Caco-2 (cell line): Measurements from ENCODE around the gene KRTAP27-1. TPM values are rescaled to one million over a fixed set of nuclear protein-coding genes. Genes with fewer than 3 reads are reported as not detected.

Experiments
- BruUV-seq: library from RNA; stranded (reverse); fragments of 400-500 nt; replicated peaks from 2 replicates; lab custom pipeline; 2021; lab: Mats Ljungman, UMichigan
- CTCF ChIA-PET: fragments of 300-600 bp; sonication (Branson Sonifier 250); formaldehyde crosslinking; loops from one replicate; lab custom pipeline; 2022; ENCODE audit warnings: antibody characterized with exemption; lab: Charles Lee
- POLR2A ChIA-PET: fragments of 300-600 bp; sonication (Branson Sonifier 250); formaldehyde crosslinking; loops from one replicate; lab custom pipeline; 2022; ENCODE audit warnings: antibody characterized with exemption; lab: Charles Lee
- DNase-seq, 2 experiments: peaks; one replicate each; pipeline versions ENCODE4 v3.0.0 to v3.0.0-alpha.2; 2020 to 2022
- H3K27me3 ChIP-seq: replicated peaks from 2 replicates; pipeline ENCODE4 v1.6.0; 2011; ENCODE audit warnings: low read length; ENCODE audit not compliant: control insufficient read depth, insufficient read depth
- H3K36me3 ChIP-seq: 2 replicates; pipeline ENCODE4 v1.5.1; 2011; ENCODE audit warnings: low read length; ENCODE audit not compliant: control insufficient read depth, insufficient read depth
- H3K4me1 ChIP-seq: fragments of 250-450 bp; sonication (Bioruptor Pico); 2 replicates; pipeline ENCODE4 v1.5.1; 2020; ENCODE audit warnings: mild to moderate bottlenecking
- H3K4me3 ChIP-seq: 2 replicates; pipeline ENCODE4 v1.5.1; 2011; ENCODE audit warnings: low read depth, mild to moderate bottlenecking, control low read depth, low read length
- H3K9me3 ChIP-seq: fragments of 250-450 bp; sonication (Bioruptor Pico); 2 replicates; pipeline ENCODE4 v1.5.1; 2020; ENCODE audit warnings: mild to moderate bottlenecking, moderate library complexity
- H3K27ac Mint-ChIP-seq: one replicate; pipeline ENCODE4 v1.8.0; 2022; ENCODE audit warnings: mixed read lengths; ENCODE audit not compliant: unreplicated experiment
- H3K27me3 Mint-ChIP-seq: one replicate; pipeline ENCODE4 v1.8.0; 2022; ENCODE audit warnings: mixed read lengths; ENCODE audit not compliant: insufficient read depth, unreplicated experiment
- H3K36me3 Mint-ChIP-seq: one replicate; pipeline ENCODE4 v1.8.0; 2022; ENCODE audit warnings: mild to moderate bottlenecking, mixed read lengths; ENCODE audit not compliant: insufficient read depth, unreplicated experiment
- H3K4me1 Mint-ChIP-seq: one replicate; pipeline ENCODE4 v1.8.0; 2022; ENCODE audit warnings: low read depth, mixed read lengths; ENCODE audit not compliant: unreplicated experiment
- H3K4me3 Mint-ChIP-seq: one replicate; pipeline ENCODE4 v1.8.0; 2022; ENCODE audit warnings: mild to moderate bottlenecking, moderate library complexity, mixed read lengths; ENCODE audit not compliant: unreplicated experiment
- H3K9me3 Mint-ChIP-seq: one replicate; pipeline ENCODE4 v1.8.0; 2022; ENCODE audit warnings: mixed read lengths; ENCODE audit not compliant: unreplicated experiment
- intact Hi-C: fragments of 100-400 bp; cut with micrococcal nuclease; formaldehyde crosslinking; loops from one replicate; pipeline ENCODE4 v1.10.0; 2022; ENCODE audit not compliant: unreplicated experiment
- total RNA-seq: library from RNA; stranded (reverse); gene quantifications from 2 replicates; pipeline ENCODE4 v1.2.3, GENCODE V29; 2022
- TF ChIP-seq, protein P1 (sequence below), 2 experiments: fragments of 200-600 bp in 1 of 2; IDR thresholded peaks; 1 replicate in 1 of 2; 2 replicates in 1 of 2; pipeline versions ENCODE4 v1.5.1 to v1.8.0; 2011 to 2022; ENCODE audit warnings: antibody characterized with exemption in 1 of 2, control low read depth in 1 of 2, inconsistent platforms in 1 of 2, low read depth in 1 of 2, low read length in 1 of 2, mild to moderate bottlenecking in 1 of 2, moderate library complexity in 1 of 2; ENCODE audit not compliant: insufficient read depth in 1 of 2, severe bottlenecking in 1 of 2, unreplicated experiment in 1 of 2

KRTAP27-1 gene
- total RNA-seq, 1 experiment from 2014 or later, result not detected

DNA sequence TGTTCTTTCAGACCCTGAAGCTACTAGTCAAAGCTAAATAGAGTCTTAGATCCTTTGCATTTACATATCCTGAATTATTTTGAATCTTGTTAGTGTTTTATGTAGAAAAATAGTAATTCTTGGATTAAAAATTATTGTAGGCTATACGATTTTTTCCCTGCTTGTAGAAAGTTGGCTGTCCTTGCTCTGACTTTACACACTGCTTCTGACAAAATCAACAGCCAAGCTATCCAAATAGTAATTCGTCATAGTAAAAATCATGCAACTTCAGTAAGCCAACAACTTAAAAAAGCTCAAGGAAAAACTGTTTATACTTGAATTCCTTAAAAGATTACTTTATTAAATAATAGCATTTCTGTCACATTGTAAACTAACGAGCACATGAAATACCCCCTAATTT lies 18.4 kb upstream of the KRTAP27-1 start:
- no TSS peak for BruUV-seq
- TF ChIP-seq, protein P1, sequence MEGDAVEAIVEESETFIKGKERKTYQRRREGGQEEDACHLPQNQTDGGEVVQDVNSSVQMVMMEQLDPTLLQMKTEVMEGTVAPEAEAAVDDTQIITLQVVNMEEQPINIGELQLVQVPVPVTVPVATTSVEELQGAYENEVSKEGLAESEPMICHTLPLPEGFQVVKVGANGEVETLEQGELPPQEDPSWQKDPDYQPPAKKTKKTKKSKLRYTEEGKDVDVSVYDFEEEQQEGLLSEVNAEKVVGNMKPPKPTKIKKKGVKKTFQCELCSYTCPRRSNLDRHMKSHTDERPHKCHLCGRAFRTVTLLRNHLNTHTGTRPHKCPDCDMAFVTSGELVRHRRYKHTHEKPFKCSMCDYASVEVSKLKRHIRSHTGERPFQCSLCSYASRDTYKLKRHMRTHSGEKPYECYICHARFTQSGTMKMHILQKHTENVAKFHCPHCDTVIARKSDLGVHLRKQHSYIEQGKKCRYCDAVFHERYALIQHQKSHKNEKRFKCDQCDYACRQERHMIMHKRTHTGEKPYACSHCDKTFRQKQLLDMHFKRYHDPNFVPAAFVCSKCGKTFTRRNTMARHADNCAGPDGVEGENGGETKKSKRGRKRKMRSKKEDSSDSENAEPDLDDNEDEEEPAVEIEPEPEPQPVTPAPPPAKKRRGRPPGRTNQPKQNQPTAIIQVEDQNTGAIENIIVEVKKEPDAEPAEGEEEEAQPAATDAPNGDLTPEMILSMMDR (IDR thresholded peaks at IDR 0.05; ENCODE audit: insufficient read depth in 1 of 2, low read depth in 1 of 2, low read length in 1 of 2, severe bottlenecking in 1 of 2, unreplicated experiment in 1 of 2), result no peak
- H3K36me3 Mint-ChIP-seq, result no peaks in the 10 kb centered on the region
- no peaks in the 10 kb centered on the region for H3K9me3 ChIP-seq
- no peaks in the 10 kb centered on the region for H3K4me1 Mint-ChIP-seq
- intact Hi-C loops, result no loop called here
- H3K4me3 ChIP-seq, result no peak overlapping the region
- no peaks in the 10 kb centered on the region for H3K4me1 ChIP-seq
- no peak overlapping the region for H3K4me3 Mint-ChIP-seq
- CTCF ChIA-PET, result no interaction called here
- DNase-seq, result no peak
- no peaks in the 10 kb centered on the region for H3K36me3 ChIP-seq
- H3K27me3 Mint-ChIP-seq, result peaks cover 10% of the 10 kb centered on the region
- POLR2A ChIA-PET, result no interaction called here
- no peaks in the 10 kb centered on the region for H3K9me3 Mint-ChIP-seq
- H3K27me3 ChIP-seq, result no peaks in the 10 kb centered on the region
- no peak overlapping the region for H3K27ac Mint-ChIP-seq

DNA sequence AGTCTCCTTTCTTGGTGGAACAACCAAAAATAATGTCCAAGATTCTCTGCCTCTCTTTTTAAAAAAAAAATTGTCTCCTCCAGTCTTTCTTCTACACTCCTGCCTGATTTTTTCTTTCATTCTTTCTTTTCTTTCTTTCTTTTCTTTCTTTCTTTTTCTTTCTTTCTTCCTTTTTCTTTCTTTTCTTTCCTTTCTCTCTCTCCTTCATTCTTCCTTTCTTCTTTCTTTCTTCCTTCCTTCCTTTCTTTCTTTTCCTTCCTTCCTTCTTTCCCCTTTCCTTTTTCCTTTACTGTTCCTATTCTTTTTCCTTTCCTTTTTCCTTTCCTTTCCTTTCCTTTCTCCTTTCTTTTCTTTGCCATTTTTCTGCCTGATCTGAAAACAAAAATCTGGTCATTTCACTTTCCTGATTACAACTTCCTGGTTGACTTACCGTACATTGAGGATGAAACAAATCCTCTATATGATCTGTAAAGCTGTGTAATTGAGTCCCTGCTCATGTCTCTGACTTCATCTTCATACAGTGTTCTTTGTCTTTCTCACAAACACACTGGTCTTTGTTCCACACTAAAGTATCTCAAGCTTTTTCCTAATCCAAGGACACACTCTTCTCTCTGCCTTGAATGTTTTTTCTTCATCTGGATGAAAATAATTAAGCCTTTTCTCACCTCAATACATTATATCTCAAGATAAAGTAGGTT lies 17.0 kb upstream of the KRTAP27-1 start:
- ChIA-PET CTCF (no interaction called here), POLR2A (no interaction called here)
- Histone ChIP-seq H3K9me3 (no peaks in the 10 kb centered on the region), H3K4me1 (no peaks in the 10 kb centered on the region), H3K27me3 (no peaks in the 10 kb centered on the region), H3K4me3 (no peak overlapping the region), H3K36me3 (no peaks in the 10 kb centered on the region)
- BruUV-seq, result no TSS peak
- Mint-ChIP-seq H3K27me3 (peaks cover 10% of the 10 kb centered on the region), H3K4me1 (no peaks in the 10 kb centered on the region), H3K4me3 (no peak overlapping the region), H3K27ac (no peak overlapping the region), H3K9me3 (no peaks in the 10 kb centered on the region), H3K36me3 (no peaks in the 10 kb centered on the region)
- TF ChIP-seq, protein P1 (IDR thresholded peaks at IDR 0.05; ENCODE audit: insufficient read depth in 1 of 2, low read depth in 1 of 2, low read length in 1 of 2, severe bottlenecking in 1 of 2, unreplicated experiment in 1 of 2), result no peak
- DNase-seq, result no peak
- intact Hi-C loops, result no loop called here

DNA sequence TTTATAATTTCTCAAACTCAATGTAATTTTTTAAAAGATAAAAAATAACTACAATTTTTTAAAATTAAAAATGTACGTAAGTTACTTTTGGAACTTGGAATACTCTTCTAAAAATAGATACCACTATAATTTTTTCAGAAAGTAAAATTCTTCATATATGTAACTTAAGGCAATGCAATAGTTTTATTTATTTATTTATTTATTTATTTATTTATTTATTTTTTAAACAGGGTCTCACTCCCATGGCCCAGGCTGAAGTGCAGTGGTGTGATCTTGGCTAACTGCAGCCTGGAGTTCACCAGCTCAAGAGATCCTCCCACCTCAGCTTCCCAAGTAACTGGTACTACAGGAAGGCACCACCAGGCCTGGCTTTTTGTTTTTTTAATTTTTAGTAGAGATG lies 14.0 kb upstream of the KRTAP27-1 start:
- CTCF ChIA-PET, result no interaction called here
- no peaks in the 10 kb centered on the region for H3K9me3 ChIP-seq

More for the DNA sequence above, 14.0 kb upstream of the KRTAP27-1 start:
- H3K4me3 ChIP-seq, result no peak overlapping the region
- Mint-ChIP-seq H3K27ac (no peak overlapping the region), H3K9me3 (no peaks in the 10 kb centered on the region), H3K4me1 (no peaks in the 10 kb centered on the region), H3K27me3 (peaks cover 10% of the 10 kb centered on the region), H3K4me3 (no peak overlapping the region), H3K36me3 (no peaks in the 10 kb centered on the region)
- no peak for DNase-seq
- H3K4me1 ChIP-seq, result no peaks in the 10 kb centered on the region
- BruUV-seq, result no TSS peak
- H3K27me3 ChIP-seq, result no peaks in the 10 kb centered on the region
- H3K36me3 ChIP-seq, result no peaks in the 10 kb centered on the region
- POLR2A ChIA-PET, result no interaction called here
- TF ChIP-seq, protein P1 (IDR thresholded peaks at IDR 0.05; ENCODE audit: insufficient read depth in 1 of 2, low read depth in 1 of 2, low read length in 1 of 2, severe bottlenecking in 1 of 2, unreplicated experiment in 1 of 2), result no peak
- intact Hi-C loops, result no loop called here
